B cell (primary cell): ENCODE measurements around the gene PET100. TPM values are rescaled to one million over a fixed set of nuclear protein-coding genes. Genes with fewer than 3 reads are reported as not detected.
"Not testable (repeated sequence)": the region's sequence is repeated elsewhere in the genome, so short reads cannot be mapped to it uniquely, and the experiment has no call there.

Experiments
- ATAC-seq: fragments of 200-7000 bp; cut with Tn5 transposase; one replicate; pipeline ENCODE4 v1.10.0; 2021; ENCODE audit warnings: low read depth, mild to moderate bottlenecking, moderate number of reproducible peaks, moderate library complexity
- CTCF ChIA-PET: fragments of 350-600 bp; sonication (Branson Sonifier 250); formaldehyde crosslinking; loops from one replicate; lab custom pipeline; 2021; ENCODE audit warnings: antibody characterized with exemption, inconsistent platforms; lab: Charles Lee
- POLR2A ChIA-PET: fragments of 350-600 bp; sonication (Branson Sonifier 250); formaldehyde crosslinking; loops from one replicate; lab custom pipeline; 2021; ENCODE audit warnings: antibody characterized with exemption; lab: Charles Lee
- DNase-seq: peaks from one replicate; pipeline ENCODE4 v3.0.0; 2013
- H2AFZ ChIP-seq: 2 replicates; pipeline ENCODE4 v1.6.1; 2012; ENCODE audit warnings: mild to moderate bottlenecking, low read depth, low read length; ENCODE audit not compliant: insufficient read depth, poor library complexity, severe bottlenecking
- H3K27ac ChIP-seq, 2 donors: 1 replicate in 1 of 2; 2 replicates in 1 of 2; pipeline ENCODE4 v1.5.1; 2012 to 2013; ENCODE audit warnings: low read length in 2 of 2, mild to moderate bottlenecking in 2 of 2, moderate library complexity in 1 of 2
- H3K27me3 ChIP-seq, 4 experiments: fragments of 200-600 bp in 1 of 4; sonication (generic) in 1 of 4; replicated peaks in 1 of 4; 1 replicate in 2 of 4; 2 replicates in 2 of 4; pipeline versions ENCODE4 v1.6.1 to v1.7.0; 2013 to 2016; ENCODE audit warnings: low read length in 3 of 4, mild to moderate bottlenecking in 2 of 4, mixed read lengths in 1 of 4, moderate library complexity in 1 of 4; ENCODE audit not compliant: insufficient read depth in 4 of 4, control insufficient read depth in 3 of 4; ENCODE audit errors: control extremely low read depth in 1 of 4
- H3K36me3 ChIP-seq, 2 experiments: replicated peaks in 1 of 2; 1 replicate in 1 of 2; 2 replicates in 1 of 2; pipeline versions ENCODE4 v1.6.1 to v1.7.1; 2013; ENCODE audit warnings: low read length in 1 of 2; ENCODE audit not compliant: insufficient read depth in 2 of 2, control insufficient read depth in 1 of 2; ENCODE audit errors: control extremely low read depth in 1 of 2, extremely low read depth in 1 of 2
- H3K4me1 ChIP-seq, 2 donors: fragments of 200-600 bp in 1 of 2; sonication (generic) in 1 of 2; 1 replicate in 1 of 2; 2 replicates in 1 of 2; pipeline versions ENCODE4 v1.5.1 to v1.6.1; 2013 to 2017; ENCODE audit warnings: low read length in 2 of 2; ENCODE audit not compliant: control insufficient read depth in 2 of 2, insufficient read depth in 2 of 2
- H3K4me2 ChIP-seq: replicated peaks from 2 replicates; pipeline ENCODE3; 2012; ENCODE audit warnings: mild to moderate bottlenecking, low read depth, low read length; ENCODE audit not compliant: poor library complexity, severe bottlenecking
- H3K4me3 ChIP-seq, 5 experiments: fragments of 200-600 bp in 1 of 5; sonication (generic) in 1 of 5; 1 replicate in 3 of 5; 2 replicates in 2 of 5; pipeline versions ENCODE4 v1.5.1 to v1.7.0; 2011 to 2016; ENCODE audit warnings: low read length in 4 of 5, mild to moderate bottlenecking in 4 of 5, low read depth in 2 of 5, control low read depth in 1 of 5, moderate library complexity in 1 of 5; ENCODE audit not compliant: insufficient read depth in 1 of 5; ENCODE audit errors: control extremely low read depth in 1 of 5, extremely low read depth in 1 of 5
- H3K79me2 ChIP-seq: fragments of 200-600 bp; sonication (generic); one replicate; pipeline ENCODE4 v1.6.0; 2016; ENCODE audit warnings: low read length; ENCODE audit not compliant: control insufficient read depth, insufficient read depth
- H3K9ac ChIP-seq: fragments of 200-600 bp; sonication (generic); 2 replicates; pipeline ENCODE4 v1.6.1; 2017; ENCODE audit warnings: mild to moderate bottlenecking, low read length, moderate library complexity
- H3K9me3 ChIP-seq, 3 donors: one replicate each; pipeline versions ENCODE4 v1.6.1 to v1.7.1; 2013; ENCODE audit warnings: low read length in 2 of 3; ENCODE audit not compliant: control insufficient read depth in 2 of 3, insufficient read depth in 1 of 3; ENCODE audit errors: control extremely low read depth in 1 of 3
- H4K20me1 ChIP-seq: 2 replicates; pipeline ENCODE4 v1.6.0; 2012; ENCODE audit warnings: mild to moderate bottlenecking, low read length; ENCODE audit not compliant: insufficient read depth, control insufficient read depth, poor library complexity, severe bottlenecking
- H3K27ac Mint-ChIP-seq: one replicate; pipeline ENCODE4 v1.8.0; 2021; ENCODE audit warnings: mixed read lengths
- H3K27me3 Mint-ChIP-seq: one replicate; pipeline ENCODE4 v1.8.0; 2021; ENCODE audit warnings: mixed read lengths
- H3K4me1 Mint-ChIP-seq: one replicate; pipeline ENCODE4 v1.8.0; 2021; ENCODE audit warnings: mixed read lengths
- H3K4me3 Mint-ChIP-seq: one replicate; pipeline ENCODE4 v1.8.0; 2021; ENCODE audit warnings: mixed read lengths
- H3K9me3 Mint-ChIP-seq: one replicate; pipeline ENCODE4 v1.8.0; 2022; ENCODE audit warnings: mixed read lengths; ENCODE audit not compliant: insufficient read depth
- EZH2 ChIP-seq: IDR thresholded peaks from 2 replicates; pipeline ENCODE4 v1.6.1; 2012; ENCODE audit warnings: borderline replicate concordance, low read depth, mild to moderate bottlenecking, moderate library complexity, low read length; ENCODE audit not compliant: insufficient read depth, poor library complexity, severe bottlenecking
- WGBS: methylation state at CpG from one replicate; pipeline ENCODE4 v1.1.5; 2013; ENCODE audit warnings: missing lambda C conversion rate; ENCODE audit not compliant: insufficient coverage; 5-methylcytosine and 5-hydroxymethylcytosine counted together
- intact Hi-C: fragments of 100-400 bp; cut with micrococcal nuclease; formaldehyde crosslinking; loops from one replicate; pipeline ENCODE4 v1.10.0; 2022
- polyA plus RNA-seq: library from polyadenylated mRNA; depleted of rRNA; stranded (reverse); fragments of >200 nt; gene quantifications from 2 replicates; pipeline ENCODE4 v1.2.3, GENCODE V29; 2012
- total RNA-seq, 2 donors: library from RNA; stranded (reverse); fragments of 120-200 nt in 1 of 2; gene quantifications; 1 replicate in 1 of 2; 2 replicates in 1 of 2; pipeline versions ENCODE4 v1.2.3 to v1.2.4, GENCODE V29; 2013 to 2022
- TF ChIP-seq, protein P1 (sequence below): fragments of 200-600 bp; IDR thresholded peaks from one replicate; pipeline ENCODE4 v1.8.0; 2022; ENCODE audit warnings: antibody characterized with exemption, mild to moderate bottlenecking

PET100 gene
- total and polyA plus RNA-seq, 2 donors (not counting 1 experiment from before 2014, with no cell fraction given): 31.3 to 100 TPM

DNA sequence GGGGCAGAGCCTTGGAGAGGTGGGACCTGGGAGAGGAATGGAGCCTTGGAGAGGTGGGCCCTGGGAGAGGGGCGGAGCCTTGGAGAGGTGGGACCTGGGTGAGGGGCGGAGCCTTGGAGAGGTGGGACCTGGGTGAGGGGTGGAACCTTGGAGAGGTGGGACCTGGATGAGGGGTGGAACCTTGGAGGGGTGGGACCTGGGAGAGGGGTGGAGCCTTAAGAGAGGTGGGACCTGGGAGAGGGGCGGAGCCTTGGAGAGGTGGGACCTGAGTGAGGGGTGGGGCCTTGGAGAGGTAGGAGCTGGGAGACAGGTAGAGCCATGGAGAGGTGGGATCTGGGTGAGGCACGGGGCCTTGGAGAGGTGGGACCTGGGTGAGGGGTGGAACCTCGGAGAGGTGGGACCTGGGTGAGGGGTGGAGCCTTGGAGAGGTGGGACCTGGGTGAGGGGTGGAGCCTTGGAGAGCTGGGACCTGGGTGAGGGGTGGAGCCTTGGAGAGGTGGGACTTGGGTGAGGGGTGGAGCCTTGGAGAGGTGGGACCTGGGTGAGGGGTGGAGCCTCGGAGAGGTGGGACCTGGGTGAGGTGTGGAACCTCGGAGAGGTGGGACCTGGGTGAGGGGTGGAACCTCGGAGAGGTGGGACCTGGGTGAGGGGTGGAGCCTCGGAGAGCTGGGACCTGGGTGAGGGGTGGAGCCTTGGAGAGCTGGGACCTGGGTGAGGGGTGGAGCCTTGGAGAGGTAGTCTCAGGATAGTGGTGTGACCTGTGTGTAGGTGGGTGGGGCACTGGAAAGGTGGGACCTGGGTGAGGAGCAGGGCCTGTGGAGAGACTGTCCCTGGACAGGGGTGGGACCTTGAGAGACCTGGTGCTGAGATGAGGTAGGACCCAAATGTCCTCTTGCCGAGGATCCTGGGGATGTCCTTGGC lies 14.3 kb downstream of the PET100 start:
- DNase-seq, H3K27ac ChIP-seq, H3K4me3 Mint-ChIP-seq, H3K4me1 ChIP-seq, H3K27me3 ChIP-seq, H3K9me3 ChIP-seq, H3K4me2 ChIP-seq, H3K79me2 ChIP-seq, H3K27me3 Mint-ChIP-seq, H3K27ac Mint-ChIP-seq, intact Hi-C loops, H3K9ac ChIP-seq, H3K9me3 Mint-ChIP-seq, CTCF ChIA-PET, H2AFZ ChIP-seq, ATAC-seq, H3K4me3 ChIP-seq: not testable (repeated sequence)
- POLR2A ChIA-PET: interaction anchor here (0.6 kb wide), 1 partner anchor 253 kb away, joined by 3 read pairs; no protein-coding TSS in a partner anchor
- peaks cover 11% of the 10 kb centered on the region for H3K4me1 Mint-ChIP-seq
- Histone ChIP-seq H4K20me1 (peaks cover 40% of the 10 kb centered on the region), H3K36me3 (peaks cover 4 to 51% of the 10 kb centered on the region in 2 experiments)
- WGBS: 81% methylated on average over 9 of the region's 10 CpGs

DNA sequence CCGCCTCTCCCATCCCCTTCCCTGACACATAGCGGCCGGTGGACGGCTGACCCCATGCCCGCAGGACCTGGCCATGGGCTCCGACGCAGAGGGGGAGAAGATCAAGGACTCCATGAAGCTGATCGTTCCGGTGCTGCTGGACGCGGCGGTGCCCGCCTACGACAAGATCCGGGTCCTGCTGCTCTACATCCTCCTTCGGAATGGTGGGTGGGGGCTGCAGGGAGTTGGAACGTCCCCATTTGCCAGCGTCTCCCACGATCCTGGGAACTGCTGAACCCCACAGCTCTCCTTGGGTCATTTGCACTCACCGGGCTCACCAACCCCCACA lies 14.9 kb downstream of the PET100 start:
- Mint-ChIP-seq H3K9me3 (no peaks in the 10 kb centered on the region), H3K4me3 (no peak overlapping the region), H3K27me3 (no peaks in the 10 kb centered on the region), H3K27ac (no peak overlapping the region), H3K4me1 (peaks cover 8% of the 10 kb centered on the region)
- Histone ChIP-seq H3K36me3 (peaks cover 4 to 47% of the 10 kb centered on the region in 2 experiments), H3K79me2 (peaks cover 9% of the 10 kb centered on the region), H3K9ac (no peak overlapping the region), H3K4me3 (no peak overlapping the region), H3K4me2 (no peak overlapping the region), H3K4me1 (no peaks in the 10 kb centered on the region), H3K27me3 (no peaks in the 10 kb centered on the region), H3K27ac (no peak overlapping the region), H2AFZ (no peak overlapping the region), H3K9me3 (peaks cover 0 to 7% (median 0%) of the 10 kb centered on the region in 3 donors), H4K20me1 (peaks cover 40% of the 10 kb centered on the region)
- no peak for DNase-seq
- no peak for ATAC-seq
- TF ChIP-seq, protein P1, sequence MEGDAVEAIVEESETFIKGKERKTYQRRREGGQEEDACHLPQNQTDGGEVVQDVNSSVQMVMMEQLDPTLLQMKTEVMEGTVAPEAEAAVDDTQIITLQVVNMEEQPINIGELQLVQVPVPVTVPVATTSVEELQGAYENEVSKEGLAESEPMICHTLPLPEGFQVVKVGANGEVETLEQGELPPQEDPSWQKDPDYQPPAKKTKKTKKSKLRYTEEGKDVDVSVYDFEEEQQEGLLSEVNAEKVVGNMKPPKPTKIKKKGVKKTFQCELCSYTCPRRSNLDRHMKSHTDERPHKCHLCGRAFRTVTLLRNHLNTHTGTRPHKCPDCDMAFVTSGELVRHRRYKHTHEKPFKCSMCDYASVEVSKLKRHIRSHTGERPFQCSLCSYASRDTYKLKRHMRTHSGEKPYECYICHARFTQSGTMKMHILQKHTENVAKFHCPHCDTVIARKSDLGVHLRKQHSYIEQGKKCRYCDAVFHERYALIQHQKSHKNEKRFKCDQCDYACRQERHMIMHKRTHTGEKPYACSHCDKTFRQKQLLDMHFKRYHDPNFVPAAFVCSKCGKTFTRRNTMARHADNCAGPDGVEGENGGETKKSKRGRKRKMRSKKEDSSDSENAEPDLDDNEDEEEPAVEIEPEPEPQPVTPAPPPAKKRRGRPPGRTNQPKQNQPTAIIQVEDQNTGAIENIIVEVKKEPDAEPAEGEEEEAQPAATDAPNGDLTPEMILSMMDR: no peak
- TF ChIP-seq EZH2: no peak
- POLR2A ChIA-PET: no interaction called here
- intact Hi-C loops: no loop called here
- CTCF ChIA-PET: no interaction called here
- 99% methylated on average over 20 of the region's 20 CpGs for WGBS
